HuH-7.5 (cell line): Measurements from ENCODE around the gene AGER.
"Not testable (repeated sequence)": the region's sequence is repeated elsewhere in the genome, so short reads cannot be mapped to it uniquely, and the experiment has no call there.

Experiments
- DNase-seq: peaks from one replicate; pipeline ENCODE4 v3.0.0; 2011; ENCODE audit warnings: low spot score

The AGER gene

DNA sequence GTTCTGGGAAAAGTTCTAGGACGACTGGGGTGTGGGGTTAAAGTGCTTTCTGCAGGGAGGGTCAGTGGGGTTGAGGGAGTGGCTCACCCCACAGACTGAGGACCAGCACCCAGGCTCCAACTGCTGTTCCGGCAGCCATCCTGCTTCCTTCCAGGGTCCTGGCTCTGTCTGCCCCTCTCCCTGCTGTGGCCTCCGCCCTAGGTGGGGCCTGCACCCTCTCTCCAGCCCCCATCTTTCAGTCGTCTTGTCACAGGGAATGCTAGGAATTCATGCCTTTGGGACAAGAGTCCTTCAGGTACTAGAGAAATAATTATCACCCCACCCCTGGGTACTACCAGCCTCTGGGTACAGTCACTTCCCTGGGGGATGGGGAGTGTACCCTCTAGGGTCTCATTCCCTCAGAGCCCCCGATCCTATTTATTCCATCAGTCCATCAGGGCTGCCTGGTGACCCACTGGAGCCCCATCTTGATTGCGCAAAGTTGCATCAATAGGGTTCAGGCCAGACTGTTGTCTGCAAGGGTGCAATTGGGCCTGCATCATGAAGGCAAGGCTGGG, at the start of gene AGER:
Gene AGER, minus strand, starts transcription at position 170 of the 557 bp plus-strand sequence. Its CDS starts 31 bp downstream, at position 139.
- no peak for DNase-seq

DNA sequence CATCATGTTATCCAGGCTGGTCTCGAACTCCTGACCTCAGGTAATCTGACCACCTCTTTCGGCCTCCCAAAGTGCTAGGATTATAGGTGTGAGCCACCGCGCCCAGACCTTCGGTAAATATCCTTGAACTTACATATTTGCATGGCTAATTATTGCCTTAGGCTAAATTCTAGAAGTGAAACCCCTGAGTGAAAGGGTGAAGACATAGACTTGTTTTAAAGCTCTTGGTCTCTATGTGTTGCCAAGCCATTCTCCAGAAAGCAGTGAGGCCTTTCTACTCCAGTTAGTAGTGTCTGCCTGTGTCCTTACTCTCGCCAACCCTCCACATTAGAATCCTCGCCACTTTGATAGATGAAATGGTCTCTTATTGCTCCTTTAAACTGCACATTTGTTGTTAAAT, 42.4 kb upstream of the AGER start:
- no peak for DNase-seq

DNA sequence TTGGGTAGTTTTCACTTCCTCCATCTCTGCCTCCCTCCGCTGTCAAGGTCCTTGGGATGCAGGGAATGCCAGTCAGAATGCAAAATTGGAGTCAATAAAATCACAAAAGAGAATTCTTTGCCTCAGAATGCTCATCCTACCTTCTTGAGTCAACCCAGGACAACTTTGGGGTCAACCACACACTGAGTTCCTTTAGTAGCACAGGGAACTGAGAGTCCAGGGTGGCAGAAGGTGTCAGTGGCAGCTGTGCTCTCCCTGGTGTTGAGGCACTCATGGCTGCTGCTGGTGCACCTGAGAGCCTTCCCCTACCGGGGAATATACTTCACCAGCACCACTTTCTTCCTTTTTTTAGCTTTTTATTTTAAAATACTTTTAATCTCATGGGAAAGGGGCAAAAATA, 40.6 kb upstream of the AGER start:
- DNase-seq, result no peak

DNA sequence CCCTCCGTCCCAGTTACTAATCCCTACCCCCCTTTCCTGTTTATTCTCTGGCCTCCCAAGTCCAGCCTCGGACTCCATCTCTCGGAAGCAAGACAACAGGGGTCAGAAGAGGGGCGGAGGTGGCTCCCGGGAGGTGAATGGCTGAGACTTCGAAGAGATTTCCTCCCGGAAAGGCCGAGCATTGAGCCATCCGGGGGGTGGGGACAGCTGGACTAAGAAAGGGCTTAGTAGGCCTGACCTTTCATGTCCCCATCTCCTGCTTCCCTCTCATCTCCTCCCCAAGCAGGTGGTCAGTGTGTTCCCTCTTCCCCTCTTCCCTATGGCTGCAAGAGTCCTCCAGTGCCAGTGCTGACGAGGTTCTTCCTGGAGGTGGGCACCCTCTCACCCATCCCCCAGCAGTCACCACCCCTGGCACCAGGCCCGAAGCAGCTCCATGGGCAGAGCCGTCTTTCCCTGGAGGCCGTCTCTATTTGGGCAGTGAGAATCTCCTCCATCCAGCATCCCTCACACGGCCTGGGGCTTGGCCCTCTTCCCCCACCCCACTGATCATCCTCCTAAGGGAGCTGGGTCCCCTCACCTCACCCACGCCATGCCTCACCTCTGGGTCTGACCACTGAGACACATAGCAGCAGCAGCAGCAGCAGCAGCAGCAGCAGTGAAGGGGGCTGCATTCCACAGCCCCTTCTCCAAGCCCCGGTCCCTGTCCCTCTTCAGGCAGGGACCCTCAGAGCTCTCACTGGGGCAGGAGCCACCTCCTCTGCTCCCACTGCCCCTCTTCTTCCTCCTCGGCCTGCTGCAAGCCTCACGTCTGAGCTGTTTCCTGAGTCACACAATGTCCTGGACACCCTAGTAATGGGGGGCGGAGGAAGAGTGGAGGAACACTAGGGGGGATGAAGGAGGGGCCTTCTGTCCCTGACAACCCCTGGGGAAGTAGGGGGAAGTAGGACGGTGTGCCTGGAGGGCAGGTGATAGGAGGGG, 39.5 kb upstream of the AGER start, which contains the start of gene NOTCH4:
Gene NOTCH4, minus strand, starts transcription at position 810 of the 978 bp plus-strand sequence. Its CDS starts 139 bp downstream, at position 671.
- DNase-seq, result no peak

DNA sequence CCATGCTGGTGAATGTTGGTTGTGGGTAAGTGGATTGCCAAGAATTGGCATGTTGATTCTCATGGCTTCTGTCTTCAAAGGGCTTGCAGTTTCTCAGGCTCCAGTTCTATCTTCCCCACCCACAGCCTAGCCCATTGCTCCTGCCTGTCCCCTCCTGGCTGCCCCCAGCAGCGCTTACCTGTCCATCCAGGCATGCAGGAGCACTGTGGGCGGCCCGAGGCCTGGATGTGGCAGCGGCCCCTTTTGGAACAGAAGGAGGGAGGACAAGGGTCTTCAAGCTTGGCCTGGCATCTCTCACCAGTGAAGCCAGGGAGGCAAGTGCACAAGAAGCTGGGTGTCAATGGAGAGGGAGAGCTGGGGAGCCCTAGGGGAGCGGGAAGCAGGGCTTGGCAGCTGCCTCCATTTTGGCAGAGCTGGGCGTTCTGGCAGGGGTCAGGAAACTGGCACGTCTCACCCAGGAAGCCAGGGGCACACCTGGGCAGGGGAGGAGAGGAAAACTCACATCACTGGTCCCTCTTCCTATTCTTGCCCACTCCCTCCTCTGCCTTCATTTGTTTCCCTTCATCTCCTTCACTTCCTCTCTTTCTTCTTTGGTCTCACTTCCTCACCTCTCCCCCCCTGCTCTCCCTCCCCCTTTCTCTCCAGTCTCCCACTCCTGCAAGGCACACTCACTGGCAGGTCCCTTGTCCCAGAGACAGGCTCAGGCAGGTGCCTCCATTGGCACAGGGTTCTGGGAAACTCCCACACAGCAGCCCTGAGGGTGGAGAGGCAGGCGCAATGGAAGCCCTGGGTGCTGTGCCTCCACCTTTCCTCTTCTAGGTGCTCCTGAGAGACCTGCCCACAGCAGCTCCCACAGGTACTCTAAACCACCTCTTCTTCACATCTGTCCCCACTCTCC, 38.5 kb upstream of the AGER start:
- no peak for DNase-seq

DNA sequence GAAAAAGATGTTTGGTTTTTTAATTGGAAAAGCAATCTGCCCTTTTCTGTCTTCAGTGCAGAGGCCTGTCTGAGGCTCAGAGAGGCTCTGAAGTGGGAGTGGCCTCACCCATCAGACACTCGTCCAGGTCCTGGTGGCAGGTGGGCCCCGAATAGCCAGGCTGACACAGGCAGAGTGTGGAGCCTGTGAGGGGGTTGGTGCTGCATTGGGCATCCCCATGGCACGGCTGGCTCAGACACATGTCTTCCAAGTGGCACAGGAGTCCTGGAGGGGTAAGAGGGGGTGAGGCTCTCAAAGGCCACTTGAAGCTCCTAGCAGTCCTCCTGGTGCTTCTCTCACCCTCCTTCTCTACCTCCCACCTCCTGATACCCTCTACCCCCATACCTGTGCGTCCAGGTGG, 36.0 kb upstream of the AGER start:
- DNase-seq, result no peak

DNA sequence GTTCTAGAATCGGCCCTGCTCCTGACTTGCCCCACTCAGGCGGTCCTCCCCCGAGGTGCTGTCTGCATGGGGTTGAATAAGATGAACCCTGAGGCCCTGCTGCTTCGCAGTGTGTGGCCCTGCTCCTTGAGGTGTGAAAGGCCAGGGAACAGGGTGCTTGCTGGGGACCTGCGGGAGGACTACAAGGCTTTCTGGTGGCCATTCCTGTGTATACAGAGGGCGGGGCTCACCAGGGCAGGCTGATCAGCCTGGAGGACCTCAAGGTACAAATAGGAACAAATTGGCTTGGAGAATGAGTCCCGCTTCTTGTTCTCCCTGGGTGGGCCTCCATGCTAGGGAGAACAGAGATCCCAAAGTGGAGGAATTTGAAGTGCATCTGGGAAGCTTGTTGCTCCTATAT, 34.1 kb upstream of the AGER start:
- no peak for DNase-seq

DNA sequence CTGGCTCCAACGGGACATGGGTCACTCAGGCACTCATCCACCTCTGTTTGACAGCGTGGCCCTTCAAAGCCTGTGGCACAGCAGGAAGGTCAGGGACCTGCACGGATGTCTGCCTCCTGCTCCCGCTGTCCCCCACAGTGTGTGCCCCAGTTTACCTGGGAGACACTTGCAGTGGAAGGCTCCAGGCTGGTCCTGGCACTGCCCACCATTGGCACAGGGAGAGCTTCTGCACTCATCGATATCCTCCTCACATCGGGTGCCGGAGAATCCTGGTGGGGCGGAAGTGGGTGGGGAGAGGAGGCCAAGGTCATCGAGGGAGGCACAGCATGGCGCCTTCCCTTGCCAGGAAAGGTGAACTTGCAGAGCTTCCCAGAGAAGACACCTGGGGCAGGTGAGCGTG, 32.9 kb upstream of the AGER start:
- no peak for DNase-seq

DNA sequence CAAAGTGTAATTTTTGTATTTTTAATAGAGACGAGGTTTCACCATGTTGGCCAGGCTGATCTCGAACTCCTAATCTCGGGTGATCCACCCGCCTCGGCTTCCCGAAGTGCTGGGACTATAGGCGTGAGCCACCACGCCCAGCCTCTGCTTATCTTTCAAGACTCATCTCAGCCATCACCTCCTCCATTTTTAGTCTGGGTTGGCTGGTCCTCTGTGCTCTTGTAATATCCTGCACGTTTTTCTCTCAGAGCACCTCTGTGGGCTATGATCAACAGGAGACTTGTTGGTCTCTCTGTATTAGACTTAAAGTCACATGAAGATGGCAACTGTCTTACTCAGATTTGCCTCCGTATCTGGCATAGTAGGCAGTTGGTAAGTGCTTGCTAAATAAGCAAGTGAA, 32.2 kb upstream of the AGER start:
- no peak for DNase-seq

DNA sequence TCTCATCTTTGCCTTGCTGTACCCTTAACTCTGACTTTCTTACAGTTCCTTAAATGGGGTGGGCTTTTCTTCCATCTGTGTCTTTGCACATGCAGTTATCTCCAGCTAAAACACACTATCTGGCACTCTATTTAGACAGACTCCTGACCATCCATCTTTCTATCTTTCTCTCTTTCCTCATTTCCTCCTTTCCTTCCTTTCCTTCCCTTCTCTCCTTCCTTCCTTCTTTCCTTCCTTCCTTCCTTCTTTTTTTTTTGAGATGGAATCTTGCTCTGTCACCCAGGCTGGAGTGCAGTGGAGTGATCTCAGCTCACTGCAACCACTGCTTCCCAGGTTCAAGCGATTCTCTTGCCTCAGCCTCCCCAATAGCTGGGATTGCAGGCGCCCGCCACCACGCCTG, 31.6 kb upstream of the AGER start:
- no peak for DNase-seq

DNA sequence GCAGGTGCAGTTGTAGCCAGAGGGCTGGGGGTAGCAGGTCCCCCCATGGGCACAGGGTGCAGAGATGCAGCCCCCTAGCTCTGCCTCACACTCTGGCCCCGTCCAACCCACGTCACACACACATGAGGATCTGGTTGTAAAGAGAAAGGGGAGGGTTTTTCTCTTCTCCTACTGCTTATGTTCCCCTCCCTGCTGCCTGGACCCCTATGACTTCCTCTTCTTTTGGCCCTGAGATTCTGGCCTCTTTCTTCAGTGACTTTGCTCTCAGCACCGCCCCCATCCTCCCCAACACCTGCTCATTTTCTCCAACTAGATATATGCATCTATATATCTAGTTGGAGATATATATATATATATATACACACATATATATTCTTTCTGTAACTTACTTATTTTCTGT, 30.1 kb upstream of the AGER start:
- no peak for DNase-seq

DNA sequence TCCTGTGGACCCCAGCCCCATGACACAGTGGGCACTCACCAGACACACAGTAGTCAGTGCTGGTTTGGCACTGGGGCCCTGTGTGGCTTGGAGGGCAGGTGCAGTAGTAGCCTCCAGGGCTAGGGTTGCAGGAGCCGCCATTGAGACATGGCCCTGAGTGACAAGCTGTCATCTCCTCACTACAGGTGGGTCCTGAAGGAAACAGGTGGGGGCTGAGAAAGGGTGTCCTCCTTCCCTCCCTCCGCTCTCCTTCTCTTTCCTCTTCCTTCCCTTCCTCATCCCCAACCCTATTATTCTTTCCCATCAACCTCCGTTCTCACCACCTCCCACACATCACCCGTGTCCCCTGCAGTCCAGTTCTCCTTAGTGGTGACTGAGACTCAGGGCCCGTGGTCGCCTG, 29.6 kb upstream of the AGER start:
- no peak for DNase-seq

DNA sequence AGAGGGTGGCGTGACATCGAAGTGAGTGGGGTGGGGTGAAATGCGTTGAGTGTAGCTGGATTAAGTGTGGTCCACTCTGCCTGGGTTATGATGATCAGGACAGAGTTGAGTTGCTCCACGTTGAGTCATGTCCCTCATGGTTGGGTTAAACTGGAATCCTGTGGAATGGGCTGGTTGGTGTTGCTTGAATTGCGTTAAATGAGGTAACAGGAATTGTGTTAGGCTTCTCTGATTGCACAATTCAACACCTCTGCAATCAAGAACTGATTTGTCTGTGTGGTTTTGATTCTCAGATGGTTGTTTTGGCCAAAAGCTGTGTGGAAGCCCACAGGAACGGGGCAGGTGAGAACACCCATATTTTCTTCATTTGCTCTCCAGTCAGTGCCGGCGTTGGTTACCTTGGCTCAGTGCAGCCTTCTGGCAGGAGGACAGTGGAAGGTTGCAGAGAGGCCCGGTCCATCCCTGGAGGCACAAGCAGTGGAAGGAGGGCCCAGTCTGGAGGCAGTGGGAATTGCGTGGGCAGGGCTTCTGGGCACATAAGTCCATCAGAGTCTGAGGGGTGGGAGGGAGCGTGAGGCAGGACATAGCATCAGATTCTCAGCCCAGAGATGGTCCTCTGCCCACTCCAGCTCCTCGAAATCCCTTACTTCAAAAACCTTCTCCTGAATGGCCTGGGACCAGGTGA, 28.2 kb upstream of the AGER start:
- DNase-seq, result no peak

DNA sequence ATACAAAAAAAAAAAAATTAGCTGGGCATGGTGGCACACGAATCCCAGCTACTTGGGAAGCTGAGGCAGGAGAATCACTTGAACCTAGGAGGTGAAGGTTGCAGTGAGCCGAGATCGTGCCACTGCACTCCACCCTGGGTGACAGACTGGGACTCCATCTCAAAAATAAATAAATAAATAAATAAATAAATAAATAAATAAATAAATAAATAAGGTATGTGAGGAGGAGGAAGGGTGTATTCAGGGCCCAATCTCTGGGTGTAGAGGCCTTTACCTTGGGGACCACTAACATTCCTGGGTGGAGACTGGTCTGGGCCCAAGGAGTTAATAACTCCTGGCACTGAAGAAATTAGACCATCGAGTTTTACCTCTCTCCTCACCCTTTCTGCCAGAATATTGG, 27.4 kb upstream of the AGER start:
- DNase-seq, result not testable (repeated sequence)

DNA sequence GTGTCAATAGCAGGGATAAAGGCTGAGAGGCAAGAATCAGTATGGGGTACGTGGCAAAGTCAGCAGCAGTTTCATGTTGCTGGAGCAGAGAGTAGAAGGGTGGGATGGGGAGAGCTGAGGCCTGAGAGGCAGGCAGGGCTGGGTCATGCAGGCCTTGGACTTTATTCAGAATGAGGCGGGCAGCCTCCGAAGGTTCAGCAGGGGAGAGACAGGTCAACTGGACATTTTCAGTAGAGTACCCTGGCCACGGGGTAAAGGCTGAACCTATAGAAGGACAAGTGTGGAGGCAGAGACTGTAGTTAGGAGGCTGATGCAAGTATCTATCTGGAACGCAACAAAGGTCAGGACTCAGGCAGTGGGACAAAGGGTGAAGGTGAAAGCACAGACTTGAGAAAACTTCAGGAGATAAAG, 26.1 kb upstream of the AGER start:
- no peak for DNase-seq

DNA sequence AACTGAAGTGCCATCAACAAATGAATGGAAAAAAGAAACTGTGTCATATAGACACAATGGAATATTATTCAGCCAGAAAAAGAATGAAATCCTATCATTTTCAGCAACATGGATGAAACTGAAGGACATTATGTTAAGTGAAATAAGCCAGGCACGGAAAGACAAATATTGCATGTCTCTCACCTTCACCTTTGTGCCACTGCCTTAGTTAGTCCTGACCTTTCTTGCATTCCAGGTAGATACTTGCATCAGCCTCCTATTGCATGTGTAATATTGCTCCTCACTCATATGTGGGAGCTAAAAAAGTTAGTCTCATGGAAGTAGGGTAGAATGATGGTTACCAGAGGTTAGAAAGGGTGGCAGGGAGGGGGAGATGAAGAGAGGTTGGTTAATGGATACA, 24.9 kb upstream of the AGER start:
- no peak for DNase-seq

DNA sequence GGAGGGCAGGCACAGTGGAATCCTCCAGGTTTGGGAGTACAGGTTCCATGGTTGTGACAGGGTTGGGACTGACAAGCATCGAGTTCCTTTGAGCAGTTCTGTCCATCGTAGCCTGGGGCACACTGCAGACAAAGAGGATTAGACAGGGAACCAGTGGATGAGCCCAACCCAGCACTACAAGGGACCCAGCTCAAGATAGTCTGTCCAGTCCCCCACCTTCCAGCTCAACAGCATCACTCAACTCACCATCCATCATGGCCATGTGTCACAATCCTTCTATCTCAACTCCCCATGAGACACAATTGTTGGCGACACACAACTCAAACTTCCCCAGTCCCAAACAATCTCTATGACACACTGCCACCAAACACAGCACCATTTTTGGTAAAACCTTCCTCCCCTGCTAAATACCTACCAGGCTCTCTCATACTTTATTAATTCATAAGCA, 20.2 kb upstream of the AGER start:
- DNase-seq, result no peak

DNA sequence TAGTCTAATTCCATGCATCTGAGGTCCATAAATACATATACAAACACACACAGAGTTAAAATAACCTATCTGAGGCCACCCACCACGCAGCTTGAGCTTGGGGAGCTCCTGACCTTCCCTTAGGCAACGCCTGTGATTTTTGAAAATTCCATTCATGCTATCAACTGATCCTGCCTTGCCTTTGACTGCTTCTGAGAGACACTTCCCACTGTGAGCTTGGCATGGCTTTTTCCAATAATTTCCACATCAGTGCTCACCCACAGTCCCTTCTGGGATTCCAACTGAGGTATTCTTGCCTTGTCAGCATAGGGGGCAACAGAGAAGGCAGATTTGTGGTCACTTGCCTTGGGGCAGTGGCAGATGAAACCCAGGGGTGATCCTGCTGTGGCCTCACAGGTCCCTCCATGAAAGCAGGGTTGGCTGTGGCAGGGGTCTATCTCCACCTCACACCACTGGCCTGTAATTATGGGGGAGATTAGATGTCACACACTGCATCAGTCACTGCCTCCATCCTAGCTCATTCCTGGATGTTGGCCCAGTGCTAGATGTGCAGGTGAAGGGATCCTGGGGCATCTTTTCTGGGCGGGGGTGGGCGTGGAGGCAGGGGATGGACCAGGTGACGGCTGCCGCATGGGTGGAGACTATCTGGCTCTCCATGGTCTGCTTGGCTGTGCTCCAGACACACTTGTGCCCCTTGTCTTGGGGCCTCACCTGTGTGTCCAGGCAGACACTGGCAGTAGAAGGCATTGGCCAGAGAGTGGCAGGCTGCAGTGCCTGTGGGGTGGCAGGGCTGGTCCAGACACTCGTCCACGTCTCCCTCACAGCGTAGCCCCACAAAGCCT, 19.6 kb upstream of the AGER start:
- DNase-seq, result no peak

DNA sequence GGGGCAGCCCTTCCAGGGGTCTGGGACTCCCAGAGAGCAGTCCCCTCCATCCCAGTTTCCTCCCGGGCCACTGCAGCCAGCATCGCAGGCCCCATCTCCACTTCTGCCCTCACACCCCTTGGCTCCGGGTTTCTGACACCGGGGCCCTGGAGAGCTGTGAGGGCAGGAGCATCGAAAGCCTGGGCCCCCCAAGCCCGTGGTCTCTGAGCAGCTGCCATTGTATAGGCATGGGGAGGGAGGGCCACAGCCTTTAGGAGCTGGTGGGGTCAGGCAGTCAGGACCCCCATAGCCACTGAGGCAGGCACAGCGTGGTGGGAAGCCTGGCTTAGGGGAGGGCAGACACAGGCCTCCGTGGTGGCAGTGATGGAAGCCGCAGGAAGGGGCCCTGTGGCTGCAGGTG, 18.1 kb upstream of the AGER start:
- DNase-seq, result no peak

DNA sequence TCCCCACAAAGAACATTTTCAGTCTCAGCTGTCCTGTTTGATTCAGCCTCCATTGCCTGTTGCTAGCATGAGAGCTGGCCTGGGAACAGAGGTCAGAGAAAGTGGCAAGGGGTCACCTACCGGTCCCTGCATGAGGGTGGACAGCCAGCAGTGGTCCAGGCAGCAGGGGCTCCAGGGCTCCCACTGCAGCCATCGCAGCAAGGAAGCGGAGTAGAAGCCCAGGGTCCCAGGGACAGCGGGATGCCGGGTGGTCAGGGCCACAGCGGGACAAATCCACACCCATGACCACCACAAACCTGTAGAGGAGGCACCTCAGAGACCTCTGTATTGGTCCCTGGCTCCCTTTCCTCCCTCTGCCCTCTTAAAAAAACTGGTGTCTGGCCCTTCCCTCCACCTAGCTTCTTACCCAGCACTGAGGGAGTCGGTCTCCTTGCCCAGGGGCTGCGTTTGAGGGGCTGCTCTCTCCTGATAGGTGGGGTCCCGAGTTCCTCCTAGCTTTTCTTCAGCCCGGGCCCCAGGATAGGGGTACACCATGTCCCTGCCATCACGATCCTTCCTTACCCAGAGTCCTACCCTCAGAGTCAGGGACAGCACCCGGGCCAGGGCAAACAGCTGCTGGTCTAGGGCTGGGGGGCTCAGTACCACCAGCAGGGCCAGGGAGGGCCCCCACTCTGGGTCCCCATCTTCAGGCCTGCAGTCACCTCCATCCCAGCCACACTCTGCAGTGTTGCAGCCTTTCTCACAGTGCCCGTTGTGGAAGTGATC, 16.8 kb upstream of the AGER start:
- no peak for DNase-seq
